Measurements from ENCODE around the gene GALNT6. TPM values are rescaled to one million over a fixed set of nuclear protein-coding genes. Genes with fewer than 3 reads are reported as not detected.
A peak's percentile ranks its signal among the peaks of the same experiment; 100 is the strongest.
"Not testable (repeated sequence)": the region's sequence is repeated elsewhere in the genome, so short reads cannot be mapped to it uniquely, and the experiment has no call there.

GALNT6 gene
- total RNA-seq, 1 donor from 2014 or later: 6.2 TPM

- DNase-seq (ENCODE audit: low spot score): no peak
Measured at GRCh38 chr12:51357374-51358047, 33.7 kb downstream of the GALNT6 start.

- DNase-seq (ENCODE audit: low spot score): peak; percentile 13
Measured at GRCh38 chr12:51351913-51352532, 39.2 kb downstream of the GALNT6 start.

DNA sequence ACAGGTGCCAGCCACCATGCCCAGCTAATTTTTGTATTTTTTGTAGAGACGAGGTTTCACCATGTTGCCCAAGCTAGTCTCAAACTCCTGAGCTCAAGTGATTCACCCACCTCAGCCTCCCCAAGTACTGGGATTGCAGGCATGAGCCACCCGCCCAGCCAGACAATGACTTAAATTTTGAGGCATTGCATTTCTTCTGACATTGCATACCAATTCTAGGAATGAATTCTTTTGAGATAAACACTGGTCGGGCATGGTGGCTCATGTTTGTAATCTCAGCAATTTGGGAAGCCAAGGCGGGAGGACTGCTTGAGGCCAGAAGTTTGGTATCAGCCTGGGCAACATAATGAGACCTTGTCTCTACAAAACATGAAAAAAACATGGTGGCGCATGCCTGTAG lies 42.2 kb downstream of the GALNT6 start:
- no peak for DNase-seq (ENCODE audit: low spot score)

GRCh38 chr12:51348116-51348515 lies 43.1 kb downstream of the GALNT6 start:
- DNase-seq (ENCODE audit: low spot score): no peak

DNA sequence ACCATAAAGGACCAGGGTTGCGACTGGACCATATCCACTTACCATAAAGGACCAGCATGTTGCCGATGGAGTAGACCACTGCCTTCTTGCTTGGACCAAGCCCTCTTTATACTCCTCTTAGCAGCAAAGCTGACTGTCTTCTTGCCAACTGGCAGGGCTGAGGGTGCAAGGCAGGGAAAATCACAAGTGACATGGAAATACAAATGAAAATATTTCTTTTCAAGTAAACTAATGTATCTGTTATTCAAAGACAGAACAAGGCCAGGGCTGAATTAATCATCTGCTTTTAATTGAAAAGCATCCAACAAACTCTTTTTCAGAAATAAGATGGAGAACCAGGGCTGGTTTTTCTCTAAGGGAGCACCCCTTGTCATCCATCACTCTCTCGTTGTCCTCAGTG lies 44.6 kb downstream of the GALNT6 start, which contains the start of gene CELA1:
CELA1 (minus strand) TSS at position 99 of the 400 bp plus-strand sequence; CDS start at position 58, 41 bp downstream.
- DNase-seq (ENCODE audit: low spot score): no peak

DNA sequence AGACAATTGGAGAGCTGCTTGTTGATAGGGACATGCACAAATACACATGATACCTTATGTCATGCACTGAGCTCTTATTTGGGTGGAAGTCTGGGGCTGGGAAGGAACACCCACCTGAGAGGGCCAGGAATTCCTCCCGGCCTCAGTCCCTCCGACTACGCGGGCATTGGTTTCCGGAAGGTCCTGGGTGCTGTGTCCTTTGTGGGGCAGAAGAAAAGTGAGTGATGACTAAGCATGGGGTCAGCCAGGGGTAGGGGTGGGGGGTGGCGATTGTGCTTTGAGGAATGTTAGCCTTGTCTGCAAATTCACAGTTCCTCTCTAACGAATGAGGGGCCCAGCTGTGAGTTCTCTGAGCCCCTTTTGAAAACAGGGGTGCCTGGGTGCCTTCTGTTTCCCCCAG lies 45.5 kb downstream of the GALNT6 start:
- DNase-seq (ENCODE audit: low spot score): no peak

DNA sequence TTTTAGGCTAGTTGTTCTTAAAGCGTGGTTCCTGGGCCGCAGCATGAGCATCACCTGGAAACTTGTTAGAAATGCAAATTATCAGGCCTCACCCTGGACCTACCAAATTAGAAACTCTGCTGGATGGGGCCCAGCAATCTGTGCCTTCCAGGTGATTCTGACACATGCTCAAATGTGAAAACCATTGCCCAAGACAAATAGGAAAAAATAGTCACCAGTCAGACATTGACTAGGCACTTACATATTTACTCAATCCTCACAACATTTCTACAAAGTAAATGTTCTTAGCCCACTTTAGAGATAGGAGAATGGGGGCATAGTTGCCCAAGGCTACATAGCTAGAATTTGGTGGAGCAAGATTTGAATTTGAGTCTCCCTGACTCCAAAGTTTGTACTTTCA lies 48.0 kb downstream of the GALNT6 start:
- no peak for DNase-seq (ENCODE audit: low spot score)

- no peak for DNase-seq (ENCODE audit: low spot score)
Measured at GRCh38 chr12:51342416-51342815, 48.8 kb downstream of the GALNT6 start.

DNA sequence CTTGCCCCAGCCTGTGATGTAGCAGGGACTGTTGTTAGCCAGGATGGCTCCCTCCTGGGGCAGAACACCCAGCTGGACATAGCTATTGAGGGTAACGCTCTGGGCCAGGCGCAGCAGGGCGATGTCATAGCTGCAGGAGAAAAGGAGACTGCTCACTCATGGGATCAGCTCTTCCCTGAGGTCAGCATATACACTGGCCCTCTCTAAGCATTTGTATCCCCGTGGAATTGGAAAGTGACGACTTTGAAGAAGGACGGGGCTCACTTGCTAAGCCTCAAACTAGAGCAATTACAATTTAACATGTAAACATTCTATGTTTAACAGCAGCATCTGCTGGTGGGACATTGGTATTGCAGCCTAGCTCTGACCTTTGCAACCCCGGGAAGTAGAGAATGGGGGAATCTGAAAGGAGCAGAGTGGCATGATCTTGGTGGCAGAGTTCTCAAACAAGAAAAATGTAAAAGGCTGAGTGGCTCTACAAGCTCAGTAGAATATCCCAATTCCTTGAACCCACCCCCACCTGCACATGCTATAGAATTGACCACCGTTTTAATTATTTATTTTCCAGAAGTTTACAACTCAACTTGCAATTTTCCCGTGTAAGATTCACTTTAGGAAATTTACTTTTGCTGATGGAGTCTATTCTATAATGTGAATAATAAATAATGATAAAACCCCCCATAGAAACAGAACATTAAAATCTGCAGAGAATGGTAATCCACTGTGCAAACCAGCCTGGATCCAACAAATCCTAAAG lies 49.8 kb downstream of the GALNT6 start:
- DNase-seq (ENCODE audit: low spot score): peak; percentile 77

- no peak for DNase-seq (ENCODE audit: low spot score)
Measured at GRCh38 chr12:51339750-51340149, 51.5 kb downstream of the GALNT6 start.

- DNase-seq (ENCODE audit: low spot score): not testable (repeated sequence)
Measured at GRCh38 chr12:51337336-51337735, 53.9 kb downstream of the GALNT6 start.

- DNase-seq (ENCODE audit: low spot score): no peak
Measured at GRCh38 chr12:51335931-51336330, 55.3 kb downstream of the GALNT6 start.

GRCh38 chr12:51334764-51335163 lies 56.4 kb downstream of the GALNT6 start:
- DNase-seq (ENCODE audit: low spot score): no peak

DNA sequence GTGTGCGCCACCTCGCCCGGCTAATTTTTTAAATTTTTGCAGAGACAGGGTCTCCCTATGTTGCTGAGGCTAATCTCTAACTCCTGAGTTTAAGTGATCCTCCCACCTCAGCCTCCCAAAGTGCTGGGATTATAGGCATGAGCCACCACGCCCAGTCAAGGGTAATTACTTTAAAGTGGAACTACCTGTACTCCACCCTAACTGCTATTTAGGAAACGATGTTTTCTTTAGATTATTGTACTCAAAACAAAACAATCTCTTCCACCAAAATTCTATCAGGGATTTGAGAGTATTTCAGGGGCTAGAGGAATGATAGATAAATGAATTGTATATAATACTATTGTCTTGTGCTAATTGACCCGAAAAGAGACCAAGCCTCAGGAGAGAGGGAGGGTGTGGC lies 57.7 kb downstream of the GALNT6 start:
- no peak for DNase-seq (ENCODE audit: low spot score)

DNA sequence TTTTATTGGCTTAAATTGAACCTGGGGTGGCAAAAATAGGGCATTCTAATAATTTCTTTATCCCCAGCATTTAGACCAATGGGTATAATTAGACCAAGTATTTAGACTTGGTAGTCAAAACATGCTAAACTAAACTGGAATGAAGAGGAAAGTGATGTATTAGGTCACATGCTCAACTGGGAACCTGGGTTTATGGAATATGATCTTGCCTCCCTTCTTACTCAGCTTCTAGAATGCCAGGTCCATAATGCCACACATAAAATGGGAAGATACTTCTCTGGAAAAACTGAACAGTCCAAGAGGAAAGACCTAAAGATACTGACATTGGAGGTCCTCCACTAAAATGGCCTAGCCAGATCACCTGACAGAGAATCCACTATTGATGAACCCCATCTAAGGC lies 61.0 kb downstream of the GALNT6 start:
- no peak for DNase-seq (ENCODE audit: low spot score)

DNA sequence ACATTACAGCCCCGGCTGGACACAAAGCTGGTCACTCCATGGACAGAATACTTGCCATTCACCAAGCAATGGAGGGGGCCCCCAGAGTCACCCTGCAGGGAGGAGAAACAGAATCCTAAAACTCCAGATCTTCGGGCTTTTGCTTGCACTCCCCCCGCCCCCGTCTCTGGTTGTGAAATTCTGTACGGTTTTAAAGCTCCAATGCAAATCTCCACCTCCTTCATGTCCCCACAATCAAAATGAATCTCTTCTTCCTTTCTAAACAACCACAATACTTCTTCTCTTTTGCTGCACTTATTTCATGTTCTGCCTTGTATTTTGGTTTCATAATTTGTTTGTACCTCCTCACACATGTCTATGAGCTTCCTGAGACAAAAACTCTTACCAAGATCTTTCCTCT lies 61.5 kb downstream of the GALNT6 start:
- no peak for DNase-seq (ENCODE audit: low spot score)

DNA sequence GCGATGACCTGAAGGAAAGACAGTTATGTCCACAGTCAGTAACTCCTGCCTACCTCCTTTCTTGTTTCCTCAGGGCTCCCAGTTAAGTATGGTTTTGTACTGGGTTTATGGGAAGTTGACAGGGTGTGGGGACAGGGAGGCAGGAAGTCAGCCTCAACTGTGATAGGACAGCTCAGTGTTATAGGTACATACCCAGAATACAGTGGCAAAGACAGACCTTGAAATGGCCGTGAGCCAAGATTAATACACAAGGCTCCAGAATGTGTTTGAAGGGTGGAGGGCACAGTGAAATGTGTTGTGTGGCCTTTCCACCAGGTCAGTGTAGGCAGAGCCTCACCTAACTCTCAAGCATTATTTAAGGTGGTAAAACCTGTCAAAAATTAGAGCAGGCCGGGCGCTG lies 62.6 kb downstream of the GALNT6 start:
- DNase-seq (ENCODE audit: low spot score): no peak

DNA sequence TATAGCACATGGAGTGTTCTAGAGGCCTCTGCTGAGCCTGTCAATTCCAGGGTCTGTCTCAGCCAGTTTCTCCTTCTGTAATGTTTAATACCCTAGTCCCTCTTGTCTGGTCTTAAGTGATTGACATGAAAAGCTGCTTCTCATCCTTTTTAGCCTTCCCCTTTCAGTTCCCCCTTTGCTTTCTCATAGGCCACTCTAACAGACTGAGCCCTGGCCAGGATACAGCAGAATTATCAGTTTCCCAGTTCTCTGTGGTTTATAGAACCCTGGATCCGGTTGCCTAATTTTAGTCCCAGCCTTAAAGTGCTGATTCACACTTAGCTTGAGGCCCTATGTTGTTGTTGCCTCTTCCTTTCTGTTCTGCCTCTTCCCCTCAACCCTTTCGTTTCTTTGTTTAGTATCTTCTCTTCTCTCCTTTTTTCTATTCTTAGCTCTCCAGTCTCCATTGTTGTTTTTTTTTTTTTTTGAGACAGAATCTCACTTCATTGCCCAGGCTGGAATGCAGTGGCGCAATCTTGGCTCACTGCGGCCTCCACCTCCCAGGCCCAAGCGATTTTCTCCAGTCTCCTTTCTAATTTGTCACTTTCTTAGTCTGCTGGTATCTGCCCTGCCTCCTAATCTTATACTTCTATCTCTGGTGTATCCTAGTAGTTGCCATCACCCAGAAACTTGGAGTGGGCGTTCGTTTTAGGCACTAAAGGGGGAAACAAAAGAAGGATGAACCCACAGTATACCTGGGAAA lies 64.3 kb downstream of the GALNT6 start:
- peak; percentile 20 for DNase-seq (ENCODE audit: low spot score)

- no peak for DNase-seq (ENCODE audit: low spot score)
Measured at GRCh38 chr12:51324953-51325352, 66.3 kb downstream of the GALNT6 start.

DNA sequence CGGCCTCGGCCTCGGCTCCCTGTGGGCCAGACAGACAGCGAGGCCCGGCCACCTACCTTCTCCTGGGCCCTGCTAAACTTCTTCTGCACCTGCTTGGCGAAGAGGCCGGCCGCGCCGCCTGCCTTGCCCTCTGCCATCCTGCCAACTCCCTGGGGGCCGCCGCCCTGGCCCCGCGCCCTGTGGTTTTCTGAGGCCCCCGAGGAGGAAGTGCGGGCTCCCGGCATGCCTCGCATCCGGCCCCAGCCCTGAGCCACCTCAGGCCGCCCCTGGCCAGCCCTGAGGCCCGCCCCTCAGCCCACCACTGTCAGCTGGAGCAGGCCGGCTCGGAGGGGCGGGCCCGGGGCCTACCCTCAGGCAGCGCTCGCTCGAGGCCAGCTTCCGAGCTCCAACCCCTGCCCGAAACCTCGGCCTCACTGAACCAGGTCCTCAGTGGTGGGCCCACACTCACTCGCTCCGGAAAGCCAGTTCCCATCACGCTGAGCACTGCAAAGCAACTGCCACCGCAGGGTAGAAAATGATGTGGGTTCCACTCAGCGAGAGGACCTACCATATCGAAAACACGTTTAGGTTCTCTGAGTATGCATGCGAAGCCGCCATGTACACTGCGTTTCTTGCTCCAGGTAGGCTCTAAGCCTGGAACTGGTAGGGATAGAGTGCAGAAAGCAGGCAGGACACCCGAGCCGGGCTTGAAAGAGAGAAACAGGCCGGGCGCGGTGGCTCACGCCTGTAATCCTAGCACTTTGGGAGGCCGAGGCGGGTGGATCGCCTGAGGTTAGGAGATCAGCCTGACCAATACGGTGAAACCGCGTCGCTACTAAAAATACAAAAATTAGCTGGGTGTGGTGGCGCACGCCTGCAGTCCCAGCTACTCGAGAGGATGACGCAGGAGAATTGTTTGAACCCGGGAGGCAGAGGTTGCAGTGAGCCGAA lies 67.0 kb downstream of the GALNT6 start, which contains the start of gene BIN2:
BIN2 (minus strand) TSS at position 209 of the 930 bp plus-strand sequence; CDS start at position 137, 72 bp downstream.
- DNase-seq (ENCODE audit: low spot score): peak; percentile 27

Measured in mucosa of gallbladder (tissue), 1 donor.